Effector memory CD4-positive, alpha-beta T cell (primary cell): ENCODE data around the gene CHKB.

Experiments used
- DNase-seq, 3 donors: peaks; one replicate each; pipeline ENCODE4 v3.0.0-alpha.2; 2020
- H3K27ac ChIP-seq: 2 replicates; pipeline ENCODE4 v1.7.0; 2013; ENCODE audit warnings: mild to moderate bottlenecking, low read length, moderate library complexity; ENCODE audit not compliant: insufficient read depth, poor library complexity, severe bottlenecking
- H3K27me3 ChIP-seq: replicated peaks from 2 replicates; pipeline ENCODE4 v1.7.0; 2013; ENCODE audit warnings: mild to moderate bottlenecking, low read length; ENCODE audit not compliant: insufficient read depth, control insufficient read depth, poor library complexity, severe bottlenecking
- H3K36me3 ChIP-seq: 2 replicates; pipeline ENCODE4 v1.7.0; 2013; ENCODE audit warnings: mild to moderate bottlenecking, low read length, moderate library complexity; ENCODE audit not compliant: control insufficient read depth, insufficient read depth
- H3K4me1 ChIP-seq: 2 replicates; pipeline ENCODE4 v1.7.0; 2013; ENCODE audit warnings: low read length, mild to moderate bottlenecking; ENCODE audit not compliant: control insufficient read depth, insufficient read depth, poor library complexity, severe bottlenecking
- H3K4me3 ChIP-seq: 2 replicates; pipeline ENCODE4 v1.7.0; 2013; ENCODE audit warnings: low read length, low read depth, mild to moderate bottlenecking; ENCODE audit not compliant: insufficient read depth, poor library complexity, severe bottlenecking
- H3K9me3 ChIP-seq: 2 replicates; pipeline ENCODE4 v1.7.0; 2013; ENCODE audit warnings: mild to moderate bottlenecking, low read length, moderate library complexity; ENCODE audit not compliant: control insufficient read depth

The CHKB gene

GRCh38 chr22:50605613-50606074 lies 23.0 kb upstream of the CHKB start:
- H3K4me3 ChIP-seq = no peak overlapping the region
- peaks cover 40% of the 10 kb centered on the region for H3K27me3 ChIP-seq
- H3K9me3 ChIP-seq = no peaks in the 10 kb centered on the region
- no peak for DNase-seq
- no peaks in the 10 kb centered on the region for H3K36me3 ChIP-seq
- no peak overlapping the region for H3K27ac ChIP-seq
- no peaks in the 10 kb centered on the region for H3K4me1 ChIP-seq

GRCh38 chr22:50605002-50605612 lies 22.5 kb upstream of the CHKB start:
- Histone ChIP-seq H3K9me3 (no peaks in the 10 kb centered on the region), H3K36me3 (no peaks in the 10 kb centered on the region), H3K4me3 (no peak overlapping the region), H3K4me1 (no peaks in the 10 kb centered on the region), H3K27ac (no peak overlapping the region), H3K27me3 (peaks cover 42% of the 10 kb centered on the region)
- no peak for DNase-seq

- peaks cover 49% of the 10 kb centered on the region for H3K27me3 ChIP-seq
- H3K27ac ChIP-seq = no peak overlapping the region
- no peaks in the 10 kb centered on the region for H3K4me1 ChIP-seq
- no peaks in the 10 kb centered on the region for H3K9me3 ChIP-seq
- H3K4me3 ChIP-seq = no peak overlapping the region
- no peak for DNase-seq
- no peaks in the 10 kb centered on the region for H3K36me3 ChIP-seq
These were observed 21.8 kb upstream of the CHKB start for GRCh38 chr22:50604256-50605001.

GRCh38 chr22:50603511-50604255 lies 21.0 kb upstream of the CHKB start:
- Histone ChIP-seq H3K36me3 (no peaks in the 10 kb centered on the region), H3K27ac (no peak overlapping the region), H3K27me3 (peaks cover 51% of the 10 kb centered on the region), H3K4me3 (no peak overlapping the region), H3K4me1 (no peaks in the 10 kb centered on the region), H3K9me3 (no peaks in the 10 kb centered on the region)
- no peak for DNase-seq

- H3K4me3 ChIP-seq = no peak overlapping the region
- H3K27me3 ChIP-seq = peaks cover 51% of the 10 kb centered on the region
- H3K36me3 ChIP-seq = no peaks in the 10 kb centered on the region
- DNase-seq = no peak
- no peaks in the 10 kb centered on the region for H3K4me1 ChIP-seq
- no peak overlapping the region for H3K27ac ChIP-seq
- H3K9me3 ChIP-seq = no peaks in the 10 kb centered on the region
These were observed 19.7 kb upstream of the CHKB start for GRCh38 chr22:50602338-50602700.

GRCh38 chr22:50601669-50602337 lies 19.2 kb upstream of the CHKB start:
- Histone ChIP-seq H3K27me3 (peaks cover 51% of the 10 kb centered on the region), H3K4me3 (no peak overlapping the region), H3K9me3 (no peaks in the 10 kb centered on the region), H3K27ac (no peak overlapping the region), H3K4me1 (no peaks in the 10 kb centered on the region), H3K36me3 (no peaks in the 10 kb centered on the region)
- no peak for DNase-seq

- Histone ChIP-seq H3K27me3 (peaks cover 51% of the 10 kb centered on the region), H3K36me3 (no peaks in the 10 kb centered on the region), H3K27ac (no peak overlapping the region), H3K9me3 (no peaks in the 10 kb centered on the region), H3K4me3 (no peak overlapping the region), H3K4me1 (no peaks in the 10 kb centered on the region)
- no peak for DNase-seq
These were observed 18.5 kb upstream of the CHKB start for GRCh38 chr22:50600967-50601668.

GRCh38 chr22:50600538-50600937 lies 17.9 kb upstream of the CHKB start, which contains the start of gene MAPK8IP2:
TSS of gene MAPK8IP2 (plus strand) at chr22:50600793. CDS start at chr22:50600819, 26 bp downstream.
- H3K9me3 ChIP-seq = no peaks in the 10 kb centered on the region
- H3K36me3 ChIP-seq = no peaks in the 10 kb centered on the region
- H3K27ac ChIP-seq = no peak within 1 kb of the TSS
- no peak within 1 kb of the TSS for H3K4me3 ChIP-seq
- H3K27me3 ChIP-seq = peaks cover 51% of the 10 kb centered on the region
- no peaks in the 10 kb centered on the region for H3K4me1 ChIP-seq
- no peak for DNase-seq

GRCh38 chr22:50599816-50600455 lies 17.3 kb upstream of the CHKB start:
- Histone ChIP-seq H3K4me1 (no peaks in the 10 kb centered on the region), H3K27me3 (peaks cover 45% of the 10 kb centered on the region), H3K4me3 (no peak overlapping the region), H3K27ac (no peak overlapping the region), H3K9me3 (no peaks in the 10 kb centered on the region), H3K36me3 (no peaks in the 10 kb centered on the region)
- DNase-seq = peak; percentile 23 to 37 (median 31)
